Gastroesophageal sphincter (tissue), 4 donors: ENCODE results near the gene PIGU. TPM values are rescaled to one million over a fixed set of nuclear protein-coding genes. Genes with fewer than 3 reads are reported as not detected.

Source experiments
- ATAC-seq: fragments of 150-250 bp; one replicate; pipeline ENCODE4 v1.9.1; 2016; ENCODE audit warnings: mild to moderate bottlenecking, moderate library complexity
- H3K27ac ChIP-seq, 4 donors: fragments of 200-600 bp; sonication (generic) in 3 of 4; 1 replicate in 3 of 4; 2 replicates in 1 of 4; pipeline ENCODE4 v1.5.1; 2016 to 2019
- H3K27me3 ChIP-seq: fragments of 200-600 bp; sonication (generic); one replicate; pipeline ENCODE4 v1.5.1; 2019
- H3K36me3 ChIP-seq, 2 donors: fragments of 200-600 bp; sonication (generic); one replicate each; pipeline ENCODE4 v1.5.1; 2019; ENCODE audit warnings: control low read depth in 1 of 2
- H3K4me1 ChIP-seq, 3 donors: fragments of 200-600 bp; sonication (generic); 1 replicate in 2 of 3; 2 replicates in 1 of 3; pipeline ENCODE4 v1.5.1; 2016 to 2019; ENCODE audit warnings: control low read depth in 2 of 3
- H3K4me3 ChIP-seq, 2 donors: fragments of 200-600 bp; sonication (generic); one replicate each; pipeline ENCODE4 v1.5.1; 2019; ENCODE audit warnings: mild to moderate bottlenecking in 1 of 2, moderate library complexity in 1 of 2
- H3K9me3 ChIP-seq, 3 donors: fragments of 200-600 bp; sonication (generic); one replicate each; pipeline ENCODE4 v1.5.1; 2017 to 2019; ENCODE audit warnings: control low read depth in 2 of 3
- CTCF ChIP-seq, 4 experiments: fragments of 200-600 bp in 2 of 4; fragments of 450-650 bp in 2 of 4; sonication (generic) in 1 of 4; IDR thresholded peaks; one replicate each; pipeline ENCODE4 v1.5.1; 2017 to 2019; ENCODE audit warnings: antibody characterized with exemption in 4 of 4, mild to moderate bottlenecking in 2 of 4, moderate library complexity in 2 of 4
- EP300 ChIP-seq: sonication (generic); formaldehyde crosslinking; IDR thresholded peaks from one replicate; pipeline ENCODE4 v1.6.1; 2017; ENCODE audit warnings: antibody characterized with exemption, mild to moderate bottlenecking
- POLR2A ChIP-seq, 2 donors: fragments of 450-650 bp; IDR thresholded peaks; one replicate each; pipeline ENCODE4 v1.6.1; 2017; ENCODE audit warnings: antibody characterized with exemption in 2 of 2, mild to moderate bottlenecking in 2 of 2, moderate library complexity in 1 of 2
- POLR2AphosphoS5 ChIP-seq: sonication (generic); formaldehyde crosslinking; IDR thresholded peaks from one replicate; pipeline ENCODE4 v1.6.1; 2017; ENCODE audit warnings: antibody characterized with exemption
- WGBS, 2 donors: methylation state at CpG; one replicate each; pipeline ENCODE4 v1.1.5; 2018; ENCODE audit warnings: low coverage in 1 of 2; 5-methylcytosine and 5-hydroxymethylcytosine counted together
- total RNA-seq, 4 donors: library from RNA; depleted of rRNA; stranded (reverse); fragments of >200 nt; gene quantifications; one replicate each; pipeline ENCODE4 v1.1.0, GENCODE V29; 2016

PIGU gene
- total RNA-seq, 4 donors from 2014 or later, result 5.4 to 11.8 (median 10.8) TPM

- WGBS, 2 donors, result 57 to 89% methylated on average over 1 to 2 of the region's 3 CpGs
- ATAC-seq, result no peak
- no peak overlapping the region for H3K27ac ChIP-seq
- no peak for TF ChIP-seq EP300
- no peak for TF ChIP-seq CTCF (IDR thresholded peaks at IDR 0.05)
- no peak for TF ChIP-seq POLR2AphosphoS5
- TF ChIP-seq POLR2A (IDR thresholded peaks at IDR 0.05), result no peak
- H3K9me3 ChIP-seq, result no peaks in the 10 kb centered on the region
- no peaks in the 10 kb centered on the region for H3K36me3 ChIP-seq
- no peaks in the 10 kb centered on the region for H3K4me1 ChIP-seq
- no peak overlapping the region for H3K4me3 ChIP-seq
- H3K27me3 ChIP-seq, result no peaks in the 10 kb centered on the region
These were observed 14.9 kb upstream of the PIGU start for GRCh38 chr20:34691838-34692237.

- no peak for ATAC-seq
- TF ChIP-seq POLR2A (IDR thresholded peaks at IDR 0.05) (no peak), CTCF (IDR thresholded peaks at IDR 0.05) (no peak), EP300 (no peak), POLR2AphosphoS5 (no peak)
- H3K9me3 ChIP-seq, result no peaks in the 10 kb centered on the region
- H3K4me3 ChIP-seq, result no peak overlapping the region
- H3K36me3 ChIP-seq, result no peaks in the 10 kb centered on the region
- no peaks in the 10 kb centered on the region for H3K27me3 ChIP-seq
- no peaks in the 10 kb centered on the region for H3K4me1 ChIP-seq
- H3K27ac ChIP-seq, result no peak overlapping the region
- 86% methylated on average over 1 to 2 of the region's 2 CpGs for WGBS, 2 donors
These were observed 12.6 kb upstream of the PIGU start for GRCh38 chr20:34689486-34689885.

GRCh38 chr20:34683667-34684066 is 6.8 kb upstream of the PIGU start:
- Histone ChIP-seq H3K9me3 (no peaks in the 10 kb centered on the region), H3K4me1 (no peaks in the 10 kb centered on the region), H3K27me3 (no peaks in the 10 kb centered on the region), H3K4me3 (no peak overlapping the region), H3K27ac (no peak overlapping the region), H3K36me3 (no peaks in the 10 kb centered on the region)
- ATAC-seq, result no peak
- 89% methylated on average over 3 of the region's 3 CpGs; no CpG with 5 or more reads in 1 of the 2 donors for whole genome bisulfite sequencing, 2 donors
- no peak for TF ChIP-seq CTCF (IDR thresholded peaks at IDR 0.05)
- TF ChIP-seq POLR2AphosphoS5, result no peak
- no peak for TF ChIP-seq EP300
- TF ChIP-seq POLR2A (IDR thresholded peaks at IDR 0.05), result no peak

- no peak for TF ChIP-seq EP300
- TF ChIP-seq POLR2AphosphoS5, result no peak
- no peak for TF ChIP-seq CTCF (IDR thresholded peaks at IDR 0.05)
- TF ChIP-seq POLR2A (IDR thresholded peaks at IDR 0.05), result no peak
- Histone ChIP-seq H3K36me3 (no peaks in the 10 kb centered on the region), H3K4me3 (no peak overlapping the region), H3K9me3 (no peaks in the 10 kb centered on the region), H3K27ac (no peak overlapping the region), H3K4me1 (peaks cover 0 to 18% (median 5%) of the 10 kb centered on the region in 3 donors), H3K27me3 (no peaks in the 10 kb centered on the region)
- no peak for ATAC-seq
These were observed 3.8 kb upstream of the PIGU start for GRCh38 chr20:34680586-34681175.

GRCh38 chr20:34675993-34676641 is 775 bp downstream of the PIGU start:
- Histone ChIP-seq H3K36me3 (no peaks in the 10 kb centered on the region), H3K4me3 (peak overlapping the region; percentile 88), H3K27me3 (no peaks in the 10 kb centered on the region), H3K9me3 (no peaks in the 10 kb centered on the region), H3K4me1 (peaks cover 0 to 24% (median 5%) of the 10 kb centered on the region in 3 donors), H3K27ac (peak overlapping the region; percentile 35 to 88 (median 83))
- 0 to 1% methylated on average over 7 to 13 of the region's 14 CpGs for WGBS, 2 donors
- no peak for TF ChIP-seq POLR2A (IDR thresholded peaks at IDR 0.05)
- TF ChIP-seq EP300, result no peak
- no peak for TF ChIP-seq CTCF (IDR thresholded peaks at IDR 0.05)
- TF ChIP-seq POLR2AphosphoS5, result no peak
- no peak for ATAC-seq
